Measurements from ENCODE around the gene POLR3F. TPM values are rescaled to one million over a fixed set of nuclear protein-coding genes. Genes with fewer than 3 reads are reported as not detected.

The POLR3F gene
- total and polyA plus RNA-seq, 4 donors: 2.5 to 9.8 (median 3.2) TPM

DNA sequence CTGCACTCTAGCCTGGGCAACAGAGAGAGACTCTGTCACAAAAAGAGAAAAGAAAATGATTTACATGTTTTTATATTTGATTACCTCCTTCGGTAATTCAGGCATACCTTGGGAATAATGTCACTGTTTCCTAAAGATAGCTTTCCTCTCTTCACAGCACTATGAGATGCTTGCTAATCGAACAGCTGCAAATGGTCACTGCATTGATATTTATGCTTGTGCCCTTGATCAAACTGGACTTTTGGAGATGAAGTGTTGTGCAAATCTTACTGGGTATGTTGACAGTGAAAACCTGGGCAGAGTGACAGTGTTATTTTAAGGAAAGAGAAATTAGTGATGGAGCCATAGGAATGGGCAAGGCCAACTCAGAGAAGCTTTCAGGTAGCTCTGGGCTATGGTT lies 60.1 kb downstream of the POLR3F start:
- Histone ChIP-seq H3K27ac (ENCODE audit: low read depth in 1 of 2, low read length in 2 of 2) (no peak overlapping the region), H3K27me3 (ENCODE audit: control insufficient read depth in 4 of 4, insufficient read depth in 4 of 4, low read length in 3 of 4) (no peaks in the 10 kb centered on the region), H3K36me3 (ENCODE audit: control insufficient read depth in 4 of 4, insufficient read depth in 3 of 4, low read depth in 1 of 4, low read length in 3 of 4) (peaks cover 19 to 80% (median 65%) of the 10 kb centered on the region in 4 donors), H3K9me3 (ENCODE audit: control insufficient read depth in 4 of 4, low read length in 3 of 4) (no peaks in the 10 kb centered on the region), H3K4me1 (ENCODE audit: control insufficient read depth in 4 of 4, insufficient read depth in 4 of 4, low read length in 3 of 4) (no peaks in the 10 kb centered on the region), H3K4me3 (ENCODE audit: low read depth in 1 of 3, low read length in 3 of 3) (no peak overlapping the region), H3K9ac (ENCODE audit: low read depth in 1 of 2, low read length in 2 of 2) (no peak overlapping the region)
- DNase-seq (ENCODE audit: low spot score): no peak
- WGBS: 91% methylated on average over 2 of the region's 2 CpGs
- no peak for TF ChIP-seq CTCF (IDR thresholded peaks at IDR 0.05; ENCODE audit: low read depth, low read length, missing input control)
- TF ChIP-seq JUND (IDR thresholded peaks at IDR 0.05): no peak
- no peak for TF ChIP-seq SP1 (IDR thresholded peaks at IDR 0.05)
- TF ChIP-seq MAX (IDR thresholded peaks at IDR 0.05): no peak
- TF ChIP-seq EGR1 (IDR thresholded peaks at IDR 0.05; ENCODE audit: low read depth in 2 of 2): no peak
- TF ChIP-seq TAF1 (conservative IDR thresholded peaks at IDR 0.05): no peak
- TF ChIP-seq RAD21 (IDR thresholded peaks at IDR 0.05): no peak

- Histone ChIP-seq H3K4me1 (ENCODE audit: control insufficient read depth in 4 of 4, insufficient read depth in 4 of 4, low read length in 3 of 4) (no peaks in the 10 kb centered on the region), H3K27me3 (ENCODE audit: control insufficient read depth in 4 of 4, insufficient read depth in 4 of 4, low read length in 3 of 4) (no peaks in the 10 kb centered on the region), H3K27ac (ENCODE audit: low read depth in 1 of 2, low read length in 2 of 2) (no peak overlapping the region), H3K9ac (ENCODE audit: low read depth in 1 of 2, low read length in 2 of 2) (no peak overlapping the region), H3K9me3 (ENCODE audit: control insufficient read depth in 4 of 4, low read length in 3 of 4) (no peaks in the 10 kb centered on the region), H3K36me3 (ENCODE audit: control insufficient read depth in 4 of 4, insufficient read depth in 3 of 4, low read depth in 1 of 4, low read length in 3 of 4) (peaks cover 19 to 85% (median 68%) of the 10 kb centered on the region in 4 donors), H3K4me3 (ENCODE audit: low read depth in 1 of 3, low read length in 3 of 3) (no peak overlapping the region)
- no peak for DNase-seq (ENCODE audit: low spot score)
- WGBS: 95% methylated on average over 2 of the region's 2 CpGs
- TF ChIP-seq, protein P1, sequence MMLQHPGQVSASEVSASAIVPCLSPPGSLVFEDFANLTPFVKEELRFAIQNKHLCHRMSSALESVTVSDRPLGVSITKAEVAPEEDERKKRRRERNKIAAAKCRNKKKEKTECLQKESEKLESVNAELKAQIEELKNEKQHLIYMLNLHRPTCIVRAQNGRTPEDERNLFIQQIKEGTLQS (IDR thresholded peaks at IDR 0.05): no peak
- TF ChIP-seq, protein P2, sequence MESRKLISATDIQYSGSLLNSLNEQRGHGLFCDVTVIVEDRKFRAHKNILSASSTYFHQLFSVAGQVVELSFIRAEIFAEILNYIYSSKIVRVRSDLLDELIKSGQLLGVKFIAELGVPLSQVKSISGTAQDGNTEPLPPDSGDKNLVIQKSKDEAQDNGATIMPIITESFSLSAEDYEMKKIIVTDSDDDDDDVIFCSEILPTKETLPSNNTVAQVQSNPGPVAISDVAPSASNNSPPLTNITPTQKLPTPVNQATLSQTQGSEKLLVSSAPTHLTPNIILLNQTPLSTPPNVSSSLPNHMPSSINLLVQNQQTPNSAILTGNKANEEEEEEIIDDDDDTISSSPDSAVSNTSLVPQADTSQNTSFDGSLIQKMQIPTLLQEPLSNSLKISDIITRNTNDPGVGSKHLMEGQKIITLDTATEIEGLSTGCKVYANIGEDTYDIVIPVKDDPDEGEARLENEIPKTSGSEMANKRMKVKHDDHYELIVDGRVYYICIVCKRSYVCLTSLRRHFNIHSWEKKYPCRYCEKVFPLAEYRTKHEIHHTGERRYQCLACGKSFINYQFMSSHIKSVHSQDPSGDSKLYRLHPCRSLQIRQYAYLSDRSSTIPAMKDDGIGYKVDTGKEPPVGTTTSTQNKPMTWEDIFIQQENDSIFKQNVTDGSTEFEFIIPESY (IDR thresholded peaks at IDR 0.05): no peak
- TF ChIP-seq HNF4A (conservative IDR thresholded peaks at IDR 0.05) (no peak), TAF1 (conservative IDR thresholded peaks at IDR 0.05) (no peak)
Observed at GRCh38 chr20:18527836-18528235, 60.6 kb downstream of the POLR3F start.

DNA sequence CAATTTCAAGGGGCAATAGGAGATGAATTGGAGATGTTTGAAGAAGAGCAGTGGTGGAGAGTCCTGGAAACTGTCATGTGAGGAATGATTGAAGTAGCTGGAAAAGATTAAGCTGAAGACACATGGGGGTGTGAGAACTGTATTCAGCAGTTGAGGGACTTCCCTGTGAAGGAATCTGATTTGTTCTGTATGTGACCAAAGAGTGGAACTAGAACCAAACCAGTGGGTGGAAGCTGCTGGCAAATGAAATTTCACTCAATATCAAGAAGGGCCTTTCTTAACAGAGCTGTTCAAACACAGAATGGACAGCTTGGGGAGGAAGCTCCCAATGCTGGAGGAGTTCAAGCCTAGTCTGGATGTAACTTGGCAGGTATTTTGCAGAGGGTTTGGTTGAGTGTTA lies 61.9 kb downstream of the POLR3F start:
- Histone ChIP-seq H3K36me3 (ENCODE audit: control insufficient read depth in 4 of 4, insufficient read depth in 3 of 4, low read depth in 1 of 4, low read length in 3 of 4) (peaks cover 24 to 89% (median 72%) of the 10 kb centered on the region in 4 donors), H3K27me3 (ENCODE audit: control insufficient read depth in 4 of 4, insufficient read depth in 4 of 4, low read length in 3 of 4) (no peaks in the 10 kb centered on the region), H3K4me3 (ENCODE audit: low read depth in 1 of 3, low read length in 3 of 3) (no peak overlapping the region), H3K27ac (ENCODE audit: low read depth in 1 of 2, low read length in 2 of 2) (no peak overlapping the region), H3K9ac (ENCODE audit: low read depth in 1 of 2, low read length in 2 of 2) (no peak overlapping the region), H3K4me1 (ENCODE audit: control insufficient read depth in 4 of 4, insufficient read depth in 4 of 4, low read length in 3 of 4) (peaks cover 0 to 11% (median 8%) of the 10 kb centered on the region in 4 donors), H3K9me3 (ENCODE audit: control insufficient read depth in 4 of 4, low read length in 3 of 4) (no peaks in the 10 kb centered on the region)
- DNase-seq (ENCODE audit: low spot score): no peak
- TF ChIP-seq GABPA (IDR thresholded peaks at IDR 0.05 in 1 of 2, conservative IDR thresholded peaks at IDR 0.05 in 1 of 2): no peak
- TF ChIP-seq EGR1 (IDR thresholded peaks at IDR 0.05; ENCODE audit: low read depth in 2 of 2): no peak
- no peak for TF ChIP-seq FOXA1 (IDR thresholded peaks at IDR 0.05)
- no peak for TF ChIP-seq SP1 (IDR thresholded peaks at IDR 0.05)
- TF ChIP-seq, protein P3, sequence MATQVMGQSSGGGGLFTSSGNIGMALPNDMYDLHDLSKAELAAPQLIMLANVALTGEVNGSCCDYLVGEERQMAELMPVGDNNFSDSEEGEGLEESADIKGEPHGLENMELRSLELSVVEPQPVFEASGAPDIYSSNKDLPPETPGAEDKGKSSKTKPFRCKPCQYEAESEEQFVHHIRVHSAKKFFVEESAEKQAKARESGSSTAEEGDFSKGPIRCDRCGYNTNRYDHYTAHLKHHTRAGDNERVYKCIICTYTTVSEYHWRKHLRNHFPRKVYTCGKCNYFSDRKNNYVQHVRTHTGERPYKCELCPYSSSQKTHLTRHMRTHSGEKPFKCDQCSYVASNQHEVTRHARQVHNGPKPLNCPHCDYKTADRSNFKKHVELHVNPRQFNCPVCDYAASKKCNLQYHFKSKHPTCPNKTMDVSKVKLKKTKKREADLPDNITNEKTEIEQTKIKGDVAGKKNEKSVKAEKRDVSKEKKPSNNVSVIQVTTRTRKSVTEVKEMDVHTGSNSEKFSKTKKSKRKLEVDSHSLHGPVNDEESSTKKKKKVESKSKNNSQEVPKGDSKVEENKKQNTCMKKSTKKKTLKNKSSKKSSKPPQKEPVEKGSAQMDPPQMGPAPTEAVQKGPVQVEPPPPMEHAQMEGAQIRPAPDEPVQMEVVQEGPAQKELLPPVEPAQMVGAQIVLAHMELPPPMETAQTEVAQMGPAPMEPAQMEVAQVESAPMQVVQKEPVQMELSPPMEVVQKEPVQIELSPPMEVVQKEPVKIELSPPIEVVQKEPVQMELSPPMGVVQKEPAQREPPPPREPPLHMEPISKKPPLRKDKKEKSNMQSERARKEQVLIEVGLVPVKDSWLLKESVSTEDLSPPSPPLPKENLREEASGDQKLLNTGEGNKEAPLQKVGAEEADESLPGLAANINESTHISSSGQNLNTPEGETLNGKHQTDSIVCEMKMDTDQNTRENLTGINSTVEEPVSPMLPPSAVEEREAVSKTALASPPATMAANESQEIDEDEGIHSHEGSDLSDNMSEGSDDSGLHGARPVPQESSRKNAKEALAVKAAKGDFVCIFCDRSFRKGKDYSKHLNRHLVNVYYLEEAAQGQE (IDR thresholded peaks at IDR 0.05): no peak
- no peak for TF ChIP-seq MAX (IDR thresholded peaks at IDR 0.05)
- TF ChIP-seq RXRA (IDR thresholded peaks at IDR 0.05): no peak
- TF ChIP-seq RAD21 (IDR thresholded peaks at IDR 0.05): no peak
- TF ChIP-seq, protein P1 (IDR thresholded peaks at IDR 0.05): no peak
- TF ChIP-seq TAF1 (conservative IDR thresholded peaks at IDR 0.05): no peak
- no peak for TF ChIP-seq NR2F2 (IDR thresholded peaks at IDR 0.05)
- no peak for TF ChIP-seq HNF4G (IDR thresholded peaks at IDR 0.05)
- no peak for TF ChIP-seq YY1 (IDR thresholded peaks at IDR 0.05)
- TF ChIP-seq, protein P2 (IDR thresholded peaks at IDR 0.05): no peak

All from liver (tissue), 9 donors.